ENCODE data around the gene ATP10A.
A peak's percentile ranks its signal among the peaks of the same experiment; 100 is the strongest.
"Not testable (repeated sequence)": the region's sequence is repeated elsewhere in the genome, so short reads cannot be mapped to it uniquely, and the experiment has no call there.

ATP10A gene

DNA sequence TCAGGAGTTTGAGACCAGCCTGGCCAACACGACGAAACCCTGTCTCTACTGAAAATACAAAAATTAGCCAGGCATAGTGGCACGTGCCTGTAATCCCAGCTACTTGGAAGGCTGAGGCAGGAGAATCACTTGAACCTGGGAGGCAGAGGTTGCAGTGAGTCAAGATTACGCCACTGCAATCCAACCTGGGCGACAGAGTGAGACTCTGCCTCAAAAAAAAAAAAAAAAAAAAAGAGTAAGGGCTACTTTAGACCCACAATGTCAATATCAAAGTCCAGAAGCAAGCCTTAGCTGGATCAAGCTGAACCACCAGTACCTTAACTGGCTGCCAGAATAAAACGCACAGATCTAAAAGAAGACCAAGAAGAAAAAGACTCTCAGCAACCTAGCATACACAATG, 17.8 kb upstream of the ATP10A start:
- not testable (repeated sequence) for DNase-seq

GRCh38 chr15:25880411-25880810, 17.3 kb upstream of the ATP10A start:
- DNase-seq = no peak

DNA sequence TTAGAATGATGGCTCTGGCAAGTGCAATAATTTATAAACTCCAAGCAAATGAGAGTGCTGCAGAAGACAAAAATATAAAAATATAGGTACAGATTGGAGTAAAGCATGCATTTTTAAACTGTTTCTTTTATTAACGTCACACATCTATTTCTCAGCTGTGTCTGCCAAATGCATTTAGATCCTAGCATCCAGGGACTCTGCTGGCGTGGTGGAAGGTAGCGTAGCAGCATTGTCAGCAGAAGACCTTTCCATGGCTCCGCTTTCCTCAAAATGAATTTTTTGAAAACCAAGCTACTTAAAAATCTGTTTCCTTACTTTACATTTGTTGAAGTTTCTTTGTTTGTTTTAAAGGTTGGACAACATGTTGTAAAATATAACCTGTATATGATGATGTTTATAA, 16.3 kb upstream of the ATP10A start:
- no peak for DNase-seq

- no peak for DNase-seq
These were observed 14.6 kb upstream of the ATP10A start for GRCh38 chr15:25877681-25878080.

DNA sequence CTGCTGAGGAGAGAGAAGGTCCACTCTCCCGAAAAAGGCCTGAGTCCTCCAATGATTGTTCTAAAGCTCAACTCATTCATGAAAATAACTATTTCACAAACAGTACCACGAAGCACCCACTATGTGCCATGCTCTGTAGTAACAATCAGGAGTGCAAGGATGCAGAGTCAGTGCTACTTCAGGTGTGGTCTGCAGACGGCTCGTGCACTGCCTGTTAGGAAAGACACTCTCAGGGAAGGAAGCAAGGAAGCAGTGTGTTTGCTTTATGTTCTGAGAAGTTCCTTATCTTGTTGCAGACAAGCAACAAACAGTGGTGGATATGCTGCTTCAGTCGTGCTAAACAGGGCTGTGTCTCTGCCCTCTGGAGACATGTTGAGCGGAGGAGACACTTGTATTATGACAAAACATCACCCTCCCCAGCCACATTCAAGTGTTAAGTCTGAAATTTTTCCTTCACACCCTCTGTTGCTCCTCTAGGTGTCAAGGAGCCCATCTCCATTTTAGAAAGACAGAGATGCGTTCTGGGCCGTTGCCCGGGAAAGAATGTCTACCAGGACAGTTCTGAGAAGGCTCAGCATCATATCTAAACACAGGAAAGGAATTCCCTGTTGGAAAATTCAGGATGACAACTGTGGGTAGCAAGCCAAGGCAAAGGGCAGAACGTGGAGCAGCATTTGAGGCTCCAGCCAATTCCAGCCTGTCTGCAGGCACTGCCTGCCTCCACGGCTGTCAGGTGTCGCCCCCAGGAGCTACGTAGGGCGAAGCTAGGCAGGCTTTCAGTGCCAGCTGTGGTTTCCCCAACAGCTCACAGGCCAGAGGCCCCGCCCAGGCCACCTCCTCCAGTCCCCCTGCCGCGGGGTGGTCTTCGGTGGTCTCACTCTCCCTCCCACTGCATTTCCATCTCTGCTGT, 13.4 kb upstream of the ATP10A start:
- no peak for DNase-seq

GRCh38 chr15:25875566-25875965, 12.4 kb upstream of the ATP10A start:
- no peak for DNase-seq

GRCh38 chr15:25874379-25874778, 11.3 kb upstream of the ATP10A start:
- no peak for DNase-seq

DNA sequence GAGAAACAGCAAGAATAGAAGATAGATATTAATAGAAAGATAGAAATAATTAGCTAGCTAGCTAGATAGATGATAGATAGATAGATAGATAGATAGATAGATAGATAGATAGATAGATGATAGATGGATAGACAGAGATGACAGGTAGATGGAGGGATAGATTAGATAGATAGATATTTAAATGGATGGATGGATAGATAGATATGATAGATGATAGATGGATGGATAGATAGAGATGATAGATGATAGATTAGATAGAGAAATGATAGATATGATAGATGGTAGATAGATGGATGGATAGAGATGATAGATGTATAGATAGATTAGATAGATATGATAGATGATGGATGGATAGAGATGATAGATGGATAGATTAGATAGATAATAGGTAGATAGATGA, 8.3 kb upstream of the ATP10A start:
- DNase-seq = no peak

- DNase-seq = no peak
These were observed 7.8 kb upstream of the ATP10A start for GRCh38 chr15:25870938-25871337.

DNA sequence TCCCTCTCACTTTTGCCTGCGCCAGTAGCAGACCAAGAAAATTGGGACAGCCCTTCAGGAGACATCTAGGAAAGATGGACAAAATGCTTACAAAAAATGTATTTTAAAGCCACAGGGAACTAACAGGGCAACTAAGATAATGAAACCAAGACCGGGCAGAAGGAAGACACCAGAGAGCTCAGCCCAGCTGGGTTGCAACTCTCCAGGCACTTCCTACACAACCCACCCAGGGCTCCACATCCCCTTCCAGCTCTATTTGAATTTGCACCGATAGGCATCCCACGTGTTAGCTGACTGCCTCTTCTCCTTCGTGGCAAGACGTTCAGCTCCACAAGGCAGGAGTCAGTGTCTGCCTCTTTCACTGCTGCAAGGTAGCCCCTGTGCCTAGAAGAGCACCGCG, 6.6 kb upstream of the ATP10A start:
- no peak for DNase-seq

- DNase-seq = no peak
These were observed 3.7 kb upstream of the ATP10A start for GRCh38 chr15:25866874-25867273.

- no peak for DNase-seq
These were observed 3.1 kb upstream of the ATP10A start for GRCh38 chr15:25866251-25866650.

DNA sequence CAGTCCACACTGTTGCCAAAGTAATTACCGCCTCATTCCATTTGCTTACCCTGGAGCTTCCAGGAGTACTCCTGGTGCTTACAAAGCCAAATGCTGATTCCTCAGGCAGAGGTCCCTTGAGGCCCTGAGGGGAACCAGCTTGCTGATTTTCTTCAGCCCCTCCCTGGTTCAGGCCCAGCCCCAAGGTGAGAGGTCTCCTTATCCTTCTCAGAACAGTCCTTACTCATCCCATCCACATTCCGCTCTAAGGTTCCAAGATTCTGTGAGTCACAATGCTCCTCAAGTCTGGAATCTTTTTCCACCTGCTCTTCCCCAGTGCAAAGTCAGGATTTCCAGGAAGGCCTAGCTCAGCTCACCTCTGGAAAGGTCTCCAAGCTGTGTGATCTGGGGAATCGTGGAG, 1.8 kb upstream of the ATP10A start:
- DNase-seq = no peak

GRCh38 chr15:25863968-25864580, 947 bp upstream of the ATP10A start:
- no peak for DNase-seq

DNA sequence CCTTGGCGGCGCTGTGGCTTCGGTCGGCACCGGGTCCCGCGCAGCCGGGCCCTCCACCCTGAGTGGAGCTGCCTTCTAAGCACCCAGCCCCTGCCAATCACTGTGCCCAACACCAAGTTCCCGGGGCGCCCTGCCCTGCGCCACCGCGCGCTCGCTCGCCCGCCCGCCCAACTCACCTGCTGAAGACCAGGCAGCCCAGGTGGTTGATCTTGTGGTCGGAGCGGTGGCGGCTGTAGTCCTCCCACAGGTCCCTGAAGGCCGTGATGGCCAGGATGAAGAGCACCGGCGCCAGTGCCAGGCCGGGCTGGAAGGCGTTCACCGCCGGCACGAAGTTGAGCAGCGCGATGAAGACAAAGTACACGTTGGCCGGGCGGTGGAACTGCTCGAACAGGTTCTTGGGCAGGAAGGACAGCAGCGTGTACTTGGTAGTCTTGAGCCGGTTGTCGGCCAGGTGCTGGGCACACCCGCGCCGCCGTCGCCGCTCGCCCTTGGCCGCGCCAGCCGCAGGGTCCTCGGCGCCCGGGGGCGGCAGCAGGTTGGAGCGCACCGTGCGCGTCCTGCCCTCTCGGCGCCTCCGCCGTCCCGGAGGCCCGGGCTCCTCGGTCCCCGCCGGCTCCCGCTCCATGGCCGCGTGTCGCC, 536 bp downstream of the ATP10A start:
- DNase-seq = peak; percentile 54

DNA sequence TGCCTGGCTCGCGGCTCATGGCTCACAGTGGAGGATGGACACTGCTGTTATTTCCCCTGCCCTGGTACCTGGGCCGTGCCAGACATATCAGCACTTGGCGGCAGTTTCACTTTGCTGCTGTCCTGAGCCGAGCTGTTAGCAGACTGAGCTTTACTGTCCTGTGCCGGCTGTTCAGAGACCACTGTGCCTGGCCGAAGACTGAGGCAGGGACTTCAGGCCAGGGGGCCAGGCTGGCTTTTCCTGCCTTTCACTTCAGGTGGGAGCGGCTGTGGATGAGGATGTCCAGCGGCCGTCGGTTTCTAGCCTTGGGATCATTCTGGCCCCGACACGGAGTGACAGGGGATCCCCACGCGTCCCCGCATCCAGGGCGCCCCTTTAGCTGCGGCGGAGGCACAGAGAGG, 1.1 kb downstream of the ATP10A start:
- DNase-seq = no peak

DNA sequence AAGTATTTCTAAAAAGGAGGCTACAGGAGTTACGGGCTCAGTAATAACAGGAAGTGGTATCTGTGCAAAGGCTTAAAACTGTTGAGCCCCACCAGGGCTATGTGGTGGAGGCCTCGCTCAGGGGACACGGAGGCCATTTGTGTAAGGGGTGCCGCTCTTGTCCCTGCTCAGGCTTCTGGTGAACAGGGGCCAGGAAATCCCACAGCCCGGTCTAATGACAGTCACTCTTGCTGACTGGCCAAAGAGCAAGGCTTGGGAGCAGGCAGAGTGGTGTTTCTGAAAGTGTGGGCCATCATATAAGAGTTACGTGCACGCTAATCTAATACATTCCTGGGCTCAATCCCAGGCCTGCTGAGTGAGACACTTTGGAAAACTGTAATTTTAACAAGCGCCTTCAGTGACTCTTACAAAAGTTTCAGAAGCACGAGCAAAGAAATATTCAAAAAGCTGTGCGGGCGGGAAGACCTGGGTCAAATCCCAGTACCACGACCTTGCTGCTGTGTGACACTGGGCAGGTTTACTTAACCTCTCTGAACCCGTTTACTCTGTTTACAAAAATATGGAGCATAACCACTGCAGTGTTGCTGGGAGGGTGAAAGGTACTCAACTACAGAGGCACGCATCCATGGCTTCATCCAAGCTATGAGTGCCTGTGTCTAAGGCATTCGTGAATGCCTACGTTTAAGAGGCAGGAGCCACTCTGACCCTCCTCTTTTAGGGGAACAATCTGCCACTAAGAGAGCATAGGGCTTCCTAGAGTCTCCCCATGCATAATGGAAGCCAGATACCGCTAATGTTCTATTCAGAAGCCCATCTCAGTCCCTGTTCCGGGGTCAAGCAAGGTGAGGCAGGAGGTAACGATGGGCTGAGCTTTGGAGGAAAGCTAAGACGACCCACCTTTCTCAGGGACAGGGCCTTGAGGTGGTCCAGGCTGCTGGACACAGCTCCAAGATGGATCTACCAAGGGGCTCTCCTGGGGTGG, 2.0 kb downstream of the ATP10A start:
- no peak for DNase-seq

GRCh38 chr15:25859838-25860645, 3.1 kb downstream of the ATP10A start:
- DNase-seq = no peak

GRCh38 chr15:25858952-25859760, 4.0 kb downstream of the ATP10A start:
- DNase-seq = no peak

- DNase-seq = not testable (repeated sequence)
These were observed 7.1 kb downstream of the ATP10A start for GRCh38 chr15:25856059-25856458.
